Breast epithelium (tissue), 4 donors: ENCODE measurements around the gene SDK2. TPM values are rescaled to one million over a fixed set of nuclear protein-coding genes. Genes with fewer than 3 reads are reported as not detected.
A peak's percentile ranks its signal among the peaks of the same experiment; 100 is the strongest.

Source experiments
- DNase-seq, 2 donors: peaks; one replicate each; pipeline ENCODE4 v3.0.0-alpha.2; 2019; ENCODE audit warnings: low spot score in 2 of 2
- H3K27ac ChIP-seq, 2 donors: fragments of 200-600 bp; sonication (generic) in 1 of 2; one replicate each; pipeline ENCODE4 v1.5.1; 2016 to 2019; ENCODE audit warnings: mild to moderate bottlenecking in 1 of 2
- H3K27me3 ChIP-seq, 2 donors: fragments of 200-600 bp; sonication (generic) in 1 of 2; one replicate each; pipeline versions ENCODE4 v1.5.1 to v1.6.0; 2017 to 2019; ENCODE audit warnings: control low read depth in 1 of 2, mild to moderate bottlenecking in 1 of 2
- H3K36me3 ChIP-seq: fragments of 200-600 bp; one replicate; pipeline ENCODE4 v1.5.1; 2019
- H3K4me1 ChIP-seq, 2 donors: fragments of 200-600 bp; sonication (generic); one replicate each; pipeline ENCODE4 v1.5.1; 2016 to 2019; ENCODE audit warnings: control low read depth in 1 of 2
- H3K4me3 ChIP-seq, 3 donors: fragments of 200-600 bp; sonication (generic); 1 replicate in 2 of 3; 2 replicates in 1 of 3; pipeline ENCODE4 v1.5.1; 2016 to 2019; ENCODE audit warnings: mild to moderate bottlenecking in 3 of 3, moderate library complexity in 2 of 3
- H3K9me3 ChIP-seq, 2 donors: fragments of 200-600 bp; sonication (generic) in 1 of 2; one replicate each; pipeline ENCODE4 v1.5.1; 2016 to 2019; ENCODE audit warnings: control low read depth in 1 of 2
- CTCF ChIP-seq, 3 donors: fragments of 450-650 bp; IDR thresholded peaks; one replicate each; pipeline ENCODE4 v1.5.1; 2016 to 2017; ENCODE audit warnings: antibody characterized with exemption in 3 of 3, mild to moderate bottlenecking in 3 of 3, moderate library complexity in 3 of 3
- POLR2A ChIP-seq: fragments of 450-650 bp; IDR thresholded peaks from one replicate; pipeline ENCODE4 v1.6.1; 2016; ENCODE audit warnings: antibody characterized with exemption, mild to moderate bottlenecking, moderate library complexity
- POLR2AphosphoS5 ChIP-seq, 3 donors: sonication (generic); formaldehyde crosslinking; IDR thresholded peaks; one replicate each; pipeline ENCODE4 v1.6.1; 2017; ENCODE audit warnings: antibody characterized with exemption in 3 of 3
- intact Hi-C: fragments of 100-400 bp; cut with DNase I; formaldehyde crosslinking; loops from one replicate; pipeline ENCODE4 v1.15.1; 2023; ENCODE audit warnings: low total_unique reads
- total RNA-seq, 3 donors: library from RNA; depleted of rRNA; stranded (reverse); fragments of >200 nt; gene quantifications; one replicate each; pipeline ENCODE4 v1.1.0, GENCODE V29; 2016

The SDK2 gene
- total RNA-seq, 3 donors from 2014 or later = 0.16 to 2.9 (median 2.6) TPM

DNA sequence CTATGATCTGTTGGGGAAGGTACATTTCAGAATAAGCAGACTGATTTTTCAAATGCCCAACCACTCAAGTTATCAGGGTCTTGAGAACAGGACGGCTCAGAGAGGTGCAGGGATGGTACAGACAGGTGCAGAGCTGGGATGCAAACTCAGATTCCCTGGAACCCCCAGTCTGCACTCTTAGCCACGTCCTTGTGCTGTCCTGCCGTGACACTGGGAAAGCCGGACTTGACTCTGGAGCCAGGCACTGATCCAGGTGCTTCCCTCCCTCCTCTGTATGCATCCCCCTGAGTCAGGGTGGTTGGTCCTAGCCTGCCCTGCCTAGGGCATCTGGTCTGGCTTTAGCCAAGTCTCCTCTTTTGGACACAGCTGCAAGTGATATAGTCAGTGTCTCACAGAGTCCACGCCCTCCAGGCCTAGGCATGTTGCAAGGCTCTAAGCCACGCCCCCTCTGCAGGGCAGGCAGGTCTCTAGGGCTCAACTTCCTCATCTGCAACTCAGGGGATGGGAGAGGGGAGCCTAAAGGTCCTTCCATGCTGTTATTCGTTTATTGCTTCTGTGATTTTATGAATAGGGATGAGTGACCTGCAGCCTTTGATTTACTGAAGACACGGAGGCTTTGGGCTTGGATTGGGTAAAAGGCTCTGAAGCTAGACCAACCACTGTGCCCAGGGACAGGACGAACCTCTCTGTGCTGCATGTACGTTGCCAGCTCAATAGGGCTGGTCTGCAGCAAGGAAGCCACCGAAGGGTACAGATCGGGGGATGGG is 97.3 kb downstream of the SDK2 start:
- Histone ChIP-seq H3K4me3 (no peak overlapping the region), H3K27ac (no peak overlapping the region), H3K9me3 (no peaks in the 10 kb centered on the region), H3K4me1 (no peaks in the 10 kb centered on the region), H3K27me3 (peaks cover 0 to 10% of the 10 kb centered on the region in 2 donors), H3K36me3 (no peaks in the 10 kb centered on the region)
- peak in 1 of 2 donors; percentile 41 for DNase-seq
- no peak for TF ChIP-seq POLR2A
- no peak for TF ChIP-seq POLR2AphosphoS5 (IDR thresholded peaks at IDR 0.05)
- no peak for TF ChIP-seq CTCF (IDR thresholded peaks at IDR 0.05)
- intact Hi-C loops = loop anchor here (2.0 kb wide), 1 partner anchor 54 kb away; no protein-coding TSS in a partner anchor

DNA sequence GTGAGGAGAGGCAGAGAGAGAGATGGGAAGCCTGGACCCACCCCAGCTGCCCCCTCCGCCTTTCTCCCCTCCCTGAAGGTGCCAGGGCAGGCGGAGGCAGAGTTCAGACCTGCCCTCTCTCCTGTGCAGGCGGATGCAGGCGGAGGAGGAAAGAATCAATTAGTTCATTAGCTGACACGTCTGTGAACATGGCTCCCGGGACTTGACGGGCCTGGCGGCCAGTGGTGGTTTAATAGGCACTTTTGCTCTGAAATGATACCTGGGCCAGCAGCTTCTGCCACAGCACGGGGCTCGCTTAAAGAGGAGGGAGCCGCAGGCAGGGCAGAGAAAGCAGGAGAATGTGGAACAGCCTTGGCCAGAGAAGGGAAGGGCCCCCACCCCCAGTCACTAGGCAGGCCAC is 98.1 kb downstream of the SDK2 start:
- Histone ChIP-seq H3K27ac (no peak overlapping the region), H3K36me3 (no peaks in the 10 kb centered on the region), H3K9me3 (no peaks in the 10 kb centered on the region), H3K4me3 (no peak overlapping the region), H3K27me3 (peaks cover 0 to 10% of the 10 kb centered on the region in 2 donors), H3K4me1 (no peaks in the 10 kb centered on the region)
- DNase-seq = no peak
- no peak for TF ChIP-seq CTCF (IDR thresholded peaks at IDR 0.05)
- TF ChIP-seq POLR2AphosphoS5 (IDR thresholded peaks at IDR 0.05) = no peak
- no peak for TF ChIP-seq POLR2A
- intact Hi-C loops = loop anchor here (2.0 kb wide), 1 partner anchor 53 kb away; no protein-coding TSS in a partner anchor

DNA sequence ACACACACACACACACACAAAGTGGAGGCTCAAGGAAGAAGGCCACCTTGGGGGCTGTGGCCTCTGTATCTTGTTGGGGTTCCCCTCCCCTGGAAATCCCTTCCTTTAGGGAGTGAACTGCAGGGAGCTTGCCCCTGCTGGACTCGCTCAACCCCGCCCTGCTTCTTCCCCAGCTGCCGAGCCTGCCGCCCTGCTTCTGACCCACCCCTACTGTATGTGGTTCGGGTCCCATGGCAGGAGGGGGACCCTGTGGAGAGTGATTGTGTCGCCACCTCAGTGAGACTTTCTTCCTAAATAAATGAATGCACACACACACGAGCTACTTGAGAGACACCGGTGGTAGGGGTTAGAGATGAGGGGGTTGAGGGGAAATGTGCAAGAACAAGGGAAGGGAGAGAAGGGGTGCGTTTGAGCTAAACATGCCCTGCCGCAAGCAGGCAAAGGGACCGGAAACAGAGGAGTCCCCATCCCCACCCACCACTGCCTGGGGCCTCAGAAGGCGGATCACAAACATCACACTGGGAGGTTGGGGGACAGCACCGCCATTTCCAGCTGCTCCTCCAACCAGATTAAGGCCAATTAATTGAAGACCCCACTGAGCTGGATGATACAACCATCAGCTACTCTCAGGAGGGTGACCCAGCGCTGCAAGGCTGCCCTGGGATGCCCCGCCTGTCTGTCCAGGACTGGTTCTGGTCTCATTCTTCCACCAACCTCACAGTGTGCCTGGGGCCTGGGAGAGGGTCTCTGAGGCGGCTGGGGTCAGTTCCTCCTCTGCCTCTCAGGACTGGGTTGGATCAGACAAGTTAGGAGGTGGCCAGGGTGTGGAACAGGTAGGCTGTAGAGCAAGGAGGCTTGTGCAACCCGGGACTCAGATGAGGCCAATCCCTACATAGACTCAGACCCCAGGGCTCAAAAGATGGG is 98.9 kb downstream of the SDK2 start:
- H3K27ac ChIP-seq = no peak overlapping the region
- DNase-seq = no peak
- H3K27me3 ChIP-seq = peaks cover 0 to 10% of the 10 kb centered on the region in 2 donors
- H3K9me3 ChIP-seq = no peaks in the 10 kb centered on the region
- no peaks in the 10 kb centered on the region for H3K36me3 ChIP-seq
- TF ChIP-seq CTCF (IDR thresholded peaks at IDR 0.05) (no peak), POLR2A (no peak), POLR2AphosphoS5 (IDR thresholded peaks at IDR 0.05) (no peak)
- no peaks in the 10 kb centered on the region for H3K4me1 ChIP-seq
- H3K4me3 ChIP-seq = no peak overlapping the region
- intact Hi-C loops = loop anchor here (2.0 kb wide), 1 partner anchor 53 kb away; no protein-coding TSS in a partner anchor

DNA sequence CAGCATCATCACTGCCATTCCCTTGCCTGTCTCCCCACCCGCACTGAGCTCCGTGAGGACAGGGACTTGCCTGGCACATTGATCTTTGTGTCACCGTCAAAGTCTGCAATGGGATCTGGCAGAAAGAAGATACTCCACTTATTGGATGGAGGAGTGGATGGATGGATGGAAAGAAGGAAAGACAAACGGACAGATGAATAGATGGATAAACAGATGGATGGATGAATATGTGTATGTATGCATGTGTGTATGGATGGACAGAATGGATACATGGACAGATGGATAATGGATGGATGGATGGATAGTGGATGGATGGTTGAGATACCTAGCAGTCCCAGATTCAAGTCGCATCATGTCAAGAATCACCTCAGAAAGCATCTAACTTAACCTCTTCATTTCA is 99.9 kb downstream of the SDK2 start:
- no peak for DNase-seq
- Histone ChIP-seq H3K27ac (no peak overlapping the region), H3K27me3 (peaks cover 0 to 6% of the 10 kb centered on the region in 2 donors), H3K4me3 (no peak overlapping the region), H3K4me1 (no peaks in the 10 kb centered on the region), H3K9me3 (no peaks in the 10 kb centered on the region), H3K36me3 (no peaks in the 10 kb centered on the region)
- intact Hi-C loops = no loop called here
- TF ChIP-seq POLR2A (no peak), POLR2AphosphoS5 (IDR thresholded peaks at IDR 0.05) (no peak), CTCF (IDR thresholded peaks at IDR 0.05) (no peak)
